Measurements from ENCODE around the gene LTB.

LTB gene

GRCh38 chr6:31546958-31547726, 35.1 kb downstream of the LTB start, which contains the start of gene NFKBIL1:
NFKBIL1 (plus strand) TSS chr6:31547608; CDS start chr6:31547695, 87 bp downstream.
- DNase-seq = peak; percentile 93
- ATAC-seq = peak; percentile 91

- ATAC-seq (peak; percentile 71), DNase-seq (peak; percentile 93)
Observed at GRCh38 chr6:31546339-31546957, 35.8 kb downstream of the LTB start, which contains the start of gene ATP6V1G2. ATP6V1G2 (minus strand) TSS chr6:31546608; CDS start chr6:31546559, 49 bp downstream.

GRCh38 chr6:31545291-31545690, 36.9 kb downstream of the LTB start:
- ATAC-seq (no peak), DNase-seq (no peak)

GRCh38 chr6:31544676-31545075, 37.5 kb downstream of the LTB start:
- no peak for DNase-seq
- no peak for ATAC-seq

GRCh38 chr6:31543639-31544038, 38.6 kb downstream of the LTB start:
- ATAC-seq (no peak), DNase-seq (no peak)

DNA sequence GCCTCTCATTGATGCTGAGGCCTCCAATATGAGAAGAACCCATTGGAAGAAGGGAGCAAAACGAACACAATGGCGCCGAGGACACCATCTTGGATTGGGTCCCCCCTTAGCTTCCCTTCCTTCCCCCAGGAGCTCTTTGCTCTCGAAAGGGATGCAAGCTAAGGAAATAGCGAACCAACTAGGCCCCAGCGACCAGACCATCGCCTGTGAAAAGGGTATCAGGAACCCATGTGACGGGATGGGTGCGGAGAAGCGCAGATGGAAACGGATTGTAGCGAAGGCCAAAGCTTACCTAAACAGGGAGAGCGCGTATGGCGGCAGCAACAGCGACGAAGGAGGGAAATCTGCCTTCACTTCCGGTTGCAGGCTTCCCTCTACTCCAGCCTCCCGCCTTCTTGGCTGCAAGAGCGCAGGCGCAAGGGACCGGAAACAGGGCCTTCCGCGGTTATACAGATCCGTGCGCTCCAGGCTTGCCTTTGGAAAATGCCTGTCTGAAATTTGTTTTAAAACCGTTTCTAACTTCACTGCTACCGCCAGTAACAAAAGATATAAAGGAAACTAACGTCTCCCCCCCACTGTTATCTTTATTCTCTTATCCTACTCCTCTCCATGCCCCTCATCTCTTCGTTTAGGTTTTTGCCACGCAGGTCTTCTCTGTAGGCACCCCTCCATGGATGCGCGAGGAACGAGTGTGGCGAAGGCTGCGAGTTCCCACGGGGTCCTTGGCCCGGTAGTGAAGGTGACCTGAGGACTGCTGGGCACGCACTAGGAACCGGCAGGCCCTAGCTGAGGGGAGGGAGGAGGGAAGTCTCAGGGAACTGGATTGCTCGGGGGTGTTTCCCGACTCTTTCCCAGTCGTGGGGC, 40.3 kb downstream of the LTB start, which contains the start of gene DDX39B:
Gene DDX39B (minus strand): TSS at position 346 of the 864 bp plus-strand sequence. CDS start 1,471 bp downstream, outside the sequence.
- DNase-seq (peak; percentile 94), ATAC-seq (peak; percentile 80)

- ATAC-seq = peak; percentile 10
- DNase-seq = peak; percentile 68
Observed at GRCh38 chr6:31541059-31541657, 41.1 kb downstream of the LTB start.

DNA sequence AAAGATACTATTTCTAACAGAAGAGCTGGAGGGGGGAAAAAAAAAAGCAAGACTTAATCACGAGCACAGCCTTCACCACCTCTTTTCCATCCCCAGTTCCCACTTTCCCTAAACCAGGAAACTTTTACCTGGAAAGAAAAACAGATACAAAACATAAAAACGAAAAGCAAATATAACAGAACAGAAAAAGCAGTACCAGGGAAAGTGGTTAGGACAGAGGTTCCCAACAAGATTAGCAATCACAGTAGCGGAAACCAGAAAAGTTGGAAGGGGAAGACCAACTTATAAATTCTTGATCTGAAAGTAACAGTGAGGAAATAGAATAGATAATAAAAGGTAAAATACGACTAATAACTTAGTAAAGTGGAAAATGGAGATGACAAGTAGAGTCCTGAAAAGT, 41.6 kb downstream of the LTB start:
- ATAC-seq (no peak), DNase-seq (no peak)

DNA sequence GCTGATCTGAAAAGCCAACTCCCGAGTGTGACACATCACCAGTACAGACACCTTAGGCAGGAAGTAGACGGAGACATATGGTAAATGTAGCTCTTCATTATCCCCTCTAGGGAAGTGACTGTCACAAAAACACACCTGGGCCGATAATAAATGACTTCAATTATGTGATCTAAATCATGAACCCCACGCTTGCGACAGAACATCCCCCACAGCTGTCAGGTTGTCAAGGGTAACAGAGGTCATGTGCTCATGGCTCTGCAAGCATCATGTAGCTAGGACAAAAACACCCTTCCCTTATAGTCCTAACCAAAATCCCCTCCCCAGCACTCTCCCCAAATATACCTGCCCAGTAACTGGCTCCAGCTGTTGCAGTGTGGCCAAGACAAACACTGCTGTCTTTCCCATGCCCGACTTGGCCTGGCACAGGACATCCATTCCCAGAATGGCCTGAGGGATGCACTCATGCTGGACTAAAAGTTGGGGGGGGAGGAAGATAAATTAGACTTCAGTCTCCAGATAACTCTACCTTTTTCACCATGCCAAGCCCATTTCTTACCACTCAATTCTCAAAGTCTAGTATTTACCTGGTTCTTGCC, 43.3 kb downstream of the LTB start:
- no peak for DNase-seq

GRCh38 chr6:31535538-31536324, 46.5 kb downstream of the LTB start:
- ATAC-seq = peak; percentile 16

More for the DNA sequence above, 43.3 kb downstream of the LTB start:
- no peak for ATAC-seq

DNA sequence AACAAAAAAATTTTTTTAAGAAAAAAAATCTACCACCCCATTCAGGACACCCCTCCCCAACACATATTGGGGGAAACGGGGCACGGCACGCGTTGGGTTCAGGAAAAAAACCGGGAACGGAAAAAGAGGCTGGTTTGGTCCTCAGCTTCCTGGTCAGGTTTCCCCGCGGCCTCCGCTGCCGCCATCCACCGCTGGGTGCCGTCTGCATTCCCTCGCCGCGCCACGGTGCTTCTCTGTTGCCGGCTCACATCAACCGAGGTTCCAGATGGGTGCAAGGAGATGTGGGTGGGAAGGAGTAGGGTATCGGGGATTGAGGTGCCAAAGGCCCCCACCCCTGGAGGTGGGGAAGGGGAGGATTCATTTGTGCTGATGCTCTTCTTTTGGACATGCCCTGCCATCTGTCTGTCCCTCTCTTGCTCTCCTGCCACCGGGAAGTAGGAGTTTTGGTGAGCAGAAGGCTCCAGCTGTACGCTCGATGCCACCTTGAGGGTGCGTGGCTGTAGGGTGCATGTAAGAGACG, 47.6 kb downstream of the LTB start:
- ATAC-seq = no peak

More at GRCh38 chr6:31535538-31536324, 46.5 kb downstream of the LTB start:
- no peak for DNase-seq

GRCh38 chr6:31534011-31534410, 48.2 kb downstream of the LTB start:
- DNase-seq (no peak), ATAC-seq (no peak)

More for the DNA sequence above, 47.6 kb downstream of the LTB start:
- no peak for DNase-seq

DNA sequence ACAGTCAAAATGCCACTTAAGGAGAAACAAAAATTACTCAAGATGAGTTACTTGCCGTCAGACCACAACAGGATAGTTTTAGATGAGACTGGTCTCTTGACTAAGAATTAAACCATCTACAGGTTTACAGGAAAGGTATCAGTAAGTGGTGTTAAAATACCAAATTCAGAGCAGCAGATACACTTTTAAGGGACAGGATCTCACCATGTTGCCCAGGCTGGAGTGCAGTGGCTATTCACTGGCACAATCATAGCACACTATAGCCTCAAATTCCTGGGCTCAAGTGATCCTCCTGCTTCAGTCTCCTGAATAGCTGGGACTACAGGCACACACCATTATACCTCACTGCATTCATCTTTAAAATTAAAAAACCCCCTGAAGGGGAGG, 48.8 kb downstream of the LTB start:
- DNase-seq (no peak), ATAC-seq (no peak)

- ATAC-seq (no peak), DNase-seq (no peak)
Observed at GRCh38 chr6:31532644-31533454, 49.4 kb downstream of the LTB start.

GRCh38 chr6:31531771-31532643, 50.2 kb downstream of the LTB start:
- DNase-seq (no peak), ATAC-seq (no peak)

DNA sequence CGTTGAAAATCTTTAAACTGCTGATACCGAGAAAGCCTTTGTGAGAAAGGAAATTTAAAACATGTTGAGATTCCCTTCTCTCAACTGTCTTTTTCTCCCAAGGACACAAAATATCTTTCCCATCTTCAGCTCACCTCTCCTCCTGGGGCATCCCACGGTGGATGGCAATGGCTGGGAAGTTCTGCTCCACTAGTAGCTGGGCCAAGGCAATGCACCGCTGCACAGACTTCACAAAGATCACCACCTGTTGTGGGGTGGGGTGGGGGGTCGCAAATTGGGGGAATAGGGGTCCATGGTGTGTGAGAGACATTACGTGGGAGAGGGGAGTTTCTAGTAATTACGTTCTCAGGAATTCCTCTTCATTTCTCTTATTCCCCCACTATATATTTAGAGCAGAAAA, 51.1 kb downstream of the LTB start:
- DNase-seq (no peak), ATAC-seq (no peak)

DNA sequence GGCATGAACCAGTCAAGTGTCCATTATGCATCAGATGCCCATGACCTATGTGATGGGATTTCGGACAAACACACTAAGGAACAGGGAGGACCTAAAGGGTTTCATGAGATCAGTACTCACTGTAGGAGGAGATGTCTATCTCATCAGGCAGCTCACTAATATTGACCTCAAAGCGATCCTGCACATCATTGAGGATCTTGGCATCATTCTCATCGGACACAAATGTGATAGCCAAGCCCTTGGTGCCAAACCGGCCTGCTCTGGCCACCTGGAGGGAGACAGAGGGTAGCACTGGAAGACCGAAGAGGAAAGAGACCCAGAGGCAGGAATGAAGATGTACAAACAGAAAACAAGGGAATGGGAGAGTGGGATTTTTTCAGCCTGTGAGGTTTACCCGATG, 51.6 kb downstream of the LTB start:
- no peak for DNase-seq
- no peak for ATAC-seq

Measured in stimulated activated naive CD8-positive, alpha-beta T cell treated with anti-CD3 and anti-CD28 coated beads, Interleukin-15, Interleukin-2, amounts not matched to agents 100 U/mL and 50 U/mL, for 24 hours (primary cell).